ENCODE measurements around the gene IL21R. TPM values are rescaled to one million over a fixed set of nuclear protein-coding genes. Genes with fewer than 3 reads are reported as not detected.
"Not testable (repeated sequence)": the region's sequence is repeated elsewhere in the genome, so short reads cannot be mapped to it uniquely, and the experiment has no call there.

The IL21R gene
- total and polyA plus RNA-seq, 9 of the 15 experiments (the other 6 are each of a cell fraction or from before 2014, with no cell fraction given), result 0.04 to 0.34 (median 0.18) TPM; not detected in 1

- ChIA-PET POLR2A (interaction anchor here (1.2 kb wide), 1 partner anchor 16 kb away, joined by 3 read pairs; no protein-coding TSS in a partner anchor), CTCF (ENCODE audit: low intra/inter-chr PET ratio) (interaction anchor here (0.9 kb wide), 1 partner anchor 299 kb away, joined by 3 read pairs; no protein-coding TSS in a partner anchor)
- in situ Hi-C loops (cut with MboI), result loop anchor here (10.0 kb wide), 1 partner anchor 279 kb away; no protein-coding TSS in a partner anchor
Observed at GRCh38 chr16:27453494-27453825, 51.5 kb downstream of the IL21R start.

GRCh38 chr16:27455700-27456099 lies 53.7 kb downstream of the IL21R start:
- no peak overlapping the region for H3K27ac ChIP-seq (ENCODE audit: extremely low read depth, low read depth, low read length)
- no peaks in the 10 kb centered on the region for H3K79me2 ChIP-seq (ENCODE audit: control insufficient read depth, insufficient read depth, low read length)
- H3K4me2 ChIP-seq (ENCODE audit: insufficient read depth, low read length), result no peak overlapping the region
- TF ChIP-seq EGR1 (conservative IDR thresholded peaks at IDR 0.05) (peak; percentile 75), ETV1 (tag; conservative IDR thresholded peaks at IDR 0.05; ENCODE audit: low read depth) (0 out of 2 replicates have a peak, but pooled peaks have one; percentile 46), ZNF384 (IDR thresholded peaks at IDR 0.05; ENCODE audit: low read depth, low read length) (no peak), ZFP91 (CRISPR knock-in tag; IDR thresholded peaks at IDR 0.05) (no peak), BCOR (IDR thresholded peaks at IDR 0.05) (no peak)
- DNase-seq (ENCODE audit: extremely low read depth in 1 of 4, low spot score in 3 of 4) (peak in 1 of 4 experiments; percentile 13), FAIRE-seq (peak; percentile 6), ATAC-seq (no peak)
- H4K20me1 ChIP-seq (replicated peaks; ENCODE audit: control insufficient read depth, insufficient read depth, low read length), result no peaks in the 10 kb centered on the region
- H3K9me1 ChIP-seq (ENCODE audit: control insufficient read depth, insufficient read depth, low read length), result no peaks in the 10 kb centered on the region
- ChIA-PET POLR2A (no interaction called here), CTCF (ENCODE audit: low intra/inter-chr PET ratio) (interaction anchor here (2.9 kb wide), 1 partner anchor 276 kb away, joined by 13 read pairs; no protein-coding TSS in a partner anchor)
- H3K36me3 ChIP-seq (ENCODE audit: control insufficient read depth, insufficient read depth, low read length), result no peaks in the 10 kb centered on the region; the same call in 2 of the 3 replicates
- peaks cover 11 to 30% of the 10 kb centered on the region in 2 experiments; a peak in 4 of 5 replicates for H3K27me3 ChIP-seq (ENCODE audit: control insufficient read depth in 2 of 2, insufficient read depth in 2 of 2, low read length in 2 of 2)
- no peak overlapping the region for H2AFZ ChIP-seq (ENCODE audit: low read depth, low read length)
- BruUV-seq (replicated peaks), result no TSS peak
- in situ Hi-C loops (cut with MboI), result loop anchor here (10.0 kb wide), 1 partner anchor 281 kb away; no protein-coding TSS in a partner anchor
- intact Hi-C loops (cut with micrococcal nuclease), result loop anchor here (2.0 to 5.0 kb wide), 3 partner anchors 88 to 278 kb away; no protein-coding TSS in a partner anchor
- peak overlapping the region in 1 of 2 experiments; percentile 26; a peak in 1 of 4 replicates for H3K9ac ChIP-seq (ENCODE audit: insufficient read depth in 1 of 2, low read depth in 2 of 2, low read length in 2 of 2)
- peaks cover 0 to 2% of the 10 kb centered on the region in 2 experiments; a peak in 2 of 5 replicates for H3K4me1 ChIP-seq (replicated peaks in 1 of 2; ENCODE audit: control insufficient read depth in 2 of 2, insufficient read depth in 2 of 2, low read length in 2 of 2)
- H3K4me3 ChIP-seq, result no peak overlapping the region
- H3K9me3 ChIP-seq (replicated peaks; ENCODE audit: control insufficient read depth, insufficient read depth, low read depth, low read length), result no peaks in the 10 kb centered on the region
- 3% methylated on average over 10 of the region's 12 CpGs for WGBS (ENCODE audit: insufficient coverage, low coverage, missing lambda C conversion rate)

More at GRCh38 chr16:27453494-27453825, 51.5 kb downstream of the IL21R start:
- FAIRE-seq, result no peak
- H3K4me3 ChIP-seq, result no peak overlapping the region
- H3K9me3 ChIP-seq (replicated peaks; ENCODE audit: control insufficient read depth, insufficient read depth, low read depth, low read length), result no peaks in the 10 kb centered on the region
- H3K9me1 ChIP-seq (ENCODE audit: control insufficient read depth, insufficient read depth, low read length), result no peaks in the 10 kb centered on the region
- ATAC-seq, result no peak
- H3K79me2 ChIP-seq (ENCODE audit: control insufficient read depth, insufficient read depth, low read length), result no peaks in the 10 kb centered on the region
- H3K9ac ChIP-seq (ENCODE audit: insufficient read depth in 1 of 2, low read depth in 2 of 2, low read length in 2 of 2), result no peak overlapping the region
- WGBS (ENCODE audit: insufficient coverage, low coverage, missing lambda C conversion rate), result 4% methylated on average over 3 of the region's 3 CpGs
- H3K4me1 ChIP-seq (replicated peaks in 1 of 2; ENCODE audit: control insufficient read depth in 2 of 2, insufficient read depth in 2 of 2, low read length in 2 of 2), result peaks cover 0 to 9% of the 10 kb centered on the region in 2 experiments; a peak in 2 of 5 replicates
- H3K36me3 ChIP-seq (ENCODE audit: control insufficient read depth, insufficient read depth, low read length), result no peaks in the 10 kb centered on the region
- DNase-seq (ENCODE audit: extremely low read depth in 1 of 4, low spot score in 3 of 4), result no peak
- H4K20me1 ChIP-seq (replicated peaks; ENCODE audit: control insufficient read depth, insufficient read depth, low read length), result no peaks in the 10 kb centered on the region
- peaks cover 20 to 50% of the 10 kb centered on the region in 2 experiments; a peak in 4 of 5 replicates for H3K27me3 ChIP-seq (ENCODE audit: control insufficient read depth in 2 of 2, insufficient read depth in 2 of 2, low read length in 2 of 2)
- no TSS peak for BruUV-seq (replicated peaks)
- H3K4me2 ChIP-seq (ENCODE audit: insufficient read depth, low read length), result no peak overlapping the region
- TF ChIP-seq ZNF12 (CRISPR knock-in tag; IDR thresholded peaks at IDR 0.05), result peak; percentile 95
- TF ChIP-seq BRF1 (IDR thresholded peaks at IDR 0.05; ENCODE audit: borderline replicate concordance, extremely low read depth, insufficient read length), result no peak
- intact Hi-C loops (cut with micrococcal nuclease), result no loop called here
- no peak overlapping the region for H3K27ac ChIP-seq (ENCODE audit: extremely low read depth, low read depth, low read length)
- no peak overlapping the region for H2AFZ ChIP-seq (ENCODE audit: low read depth, low read length)

- H3K9me1 ChIP-seq (ENCODE audit: control insufficient read depth, insufficient read depth, low read length); H3K4me3 ChIP-seq; H3K27ac ChIP-seq (ENCODE audit: extremely low read depth, low read depth, low read length); DNase-seq (ENCODE audit: extremely low read depth in 1 of 4, low spot score in 3 of 4); BruUV-seq (replicated peaks); H4K20me1 ChIP-seq (replicated peaks; ENCODE audit: control insufficient read depth, insufficient read depth, low read length); H3K4me1 ChIP-seq (replicated peaks in 1 of 2; ENCODE audit: control insufficient read depth in 2 of 2, insufficient read depth in 2 of 2, low read length in 2 of 2); ATAC-seq; H3K79me2 ChIP-seq (ENCODE audit: control insufficient read depth, insufficient read depth, low read length); H3K4me2 ChIP-seq (ENCODE audit: insufficient read depth, low read length); H3K9ac ChIP-seq (ENCODE audit: insufficient read depth in 1 of 2, low read depth in 2 of 2, low read length in 2 of 2); H2AFZ ChIP-seq (ENCODE audit: low read depth, low read length); H3K9me3 ChIP-seq (replicated peaks; ENCODE audit: control insufficient read depth, insufficient read depth, low read depth, low read length); FAIRE-seq; POLR2A ChIA-PET: not testable (repeated sequence)
- Histone ChIP-seq H3K36me3 (ENCODE audit: control insufficient read depth, insufficient read depth, low read length) (peaks cover 15% of the 10 kb centered on the region; the same call in 1 of the 3 replicates), H3K27me3 (ENCODE audit: control insufficient read depth in 2 of 2, insufficient read depth in 2 of 2, low read length in 2 of 2) (peaks cover 7 to 23% of the 10 kb centered on the region in 2 experiments; a peak in 4 of 5 replicates)
- intact Hi-C loops (cut with micrococcal nuclease) (loop anchor here (2.0 to 5.0 kb wide), 3 partner anchors 90 to 280 kb away; no protein-coding TSS in a partner anchor), in situ Hi-C loops (cut with MboI) (loop anchor here (10.0 kb wide), 1 partner anchor 283 kb away; no protein-coding TSS in a partner anchor)
- CTCF ChIA-PET (ENCODE audit: low intra/inter-chr PET ratio), result interaction anchor here (0.7 to 2.9 kb wide), 3 partner anchors 278 to 375 kb away, joined by 3 to 13 read pairs (median 12); no protein-coding TSS in a partner anchor
- 45% methylated on average over 14 of the region's 17 CpGs for WGBS (ENCODE audit: insufficient coverage, low coverage, missing lambda C conversion rate)
Observed at GRCh38 chr16:27457605-27457900, 55.6 kb downstream of the IL21R start.
